ENCODE data around the gene MMP28. TPM values are rescaled to one million over a fixed set of nuclear protein-coding genes. Genes with fewer than 3 reads are reported as not detected.

MMP28 gene
- total and polyA plus RNA-seq, 5 donors, result 4.6 to 9.2 (median 5.7) TPM

DNA sequence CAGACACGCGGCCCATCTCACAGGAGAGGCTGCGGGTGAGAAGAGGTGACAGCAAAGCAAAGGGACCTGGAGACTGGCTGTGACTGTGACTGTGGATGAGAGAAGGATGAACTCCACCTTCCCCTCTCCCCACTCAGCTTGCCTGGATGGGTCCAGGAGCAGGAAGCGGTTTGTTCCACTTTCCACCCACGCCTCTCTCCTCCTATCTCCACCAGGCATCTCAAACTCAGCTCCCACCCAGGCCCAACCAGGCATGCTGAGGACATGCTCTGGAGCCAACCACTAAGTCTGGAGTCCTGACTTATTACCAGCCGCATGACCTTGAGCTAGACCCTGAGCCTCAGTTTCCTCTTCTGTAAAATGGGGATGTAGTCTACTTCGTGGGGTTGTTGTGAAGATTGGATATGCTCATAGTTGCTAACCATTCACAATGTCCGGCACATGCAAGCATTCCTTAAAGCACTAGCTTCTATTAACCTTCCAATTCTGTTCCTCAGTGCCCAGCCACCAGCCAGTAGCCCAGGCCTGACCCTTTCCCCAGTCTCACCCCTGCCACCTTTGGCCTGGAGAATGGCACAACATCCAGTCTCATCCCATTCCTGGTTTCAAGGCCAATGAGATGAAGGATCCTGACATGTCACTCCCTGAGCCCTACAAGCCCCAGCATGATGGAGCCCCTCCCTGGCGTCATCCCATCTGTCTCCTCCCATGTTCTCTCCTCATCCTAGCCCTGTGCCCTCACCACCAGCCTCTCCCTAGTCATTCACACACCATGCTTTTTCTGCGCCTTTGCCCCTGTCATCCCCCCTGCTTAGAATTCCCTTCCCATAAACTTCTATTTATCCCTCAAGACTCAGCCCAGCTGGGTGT is 44.7 kb downstream of the MMP28 start:
- DNase-seq (no peak), ATAC-seq (peak in 1 of 2 donors; percentile 3)
- intact Hi-C loops (cut with DNase I), result no loop called here
- Histone ChIP-seq H3K27me3 (ENCODE audit: control insufficient read depth, insufficient read depth) (no peaks in the 10 kb centered on the region), H3K27ac (ENCODE audit: low read length) (no peak overlapping the region), H3K4me1 (ENCODE audit: control insufficient read depth, insufficient read depth, low read length) (peaks cover 1% of the 10 kb centered on the region), H3K9me3 (ENCODE audit: control insufficient read depth, low read length) (no peaks in the 10 kb centered on the region), H3K4me3 (ENCODE audit: low read length) (no peak overlapping the region)
- 74% methylated on average over 10 of the region's 10 CpGs for WGBS

- Histone ChIP-seq H3K27me3 (ENCODE audit: control insufficient read depth, insufficient read depth) (no peaks in the 10 kb centered on the region), H3K4me3 (ENCODE audit: low read length) (no peak overlapping the region), H3K27ac (ENCODE audit: low read length) (no peak overlapping the region), H3K9me3 (ENCODE audit: control insufficient read depth, low read length) (no peaks in the 10 kb centered on the region), H3K4me1 (ENCODE audit: control insufficient read depth, insufficient read depth, low read length) (peaks cover 1% of the 10 kb centered on the region)
- 5% methylated on average over 35 of the region's 35 CpGs for WGBS
- intact Hi-C loops (cut with DNase I), result loop anchor here (5.0 to 10.0 kb wide), 5 partner anchors 85 to 435 kb away; no protein-coding TSS in a partner anchor
- ATAC-seq, result peak; percentile 2 to 16
- peak in 1 of 3 donors; percentile 69 for DNase-seq
Observed at GRCh38 chr17:35749560-35750412, 45.7 kb downstream of the MMP28 start.

GRCh38 chr17:35748979-35749378 is 46.5 kb downstream of the MMP28 start:
- H3K27me3 ChIP-seq (ENCODE audit: control insufficient read depth, insufficient read depth), result no peaks in the 10 kb centered on the region
- 81% methylated on average over 6 of the region's 6 CpGs for WGBS
- no peak for ATAC-seq
- no peak overlapping the region for H3K4me3 ChIP-seq (ENCODE audit: low read length)
- no peaks in the 10 kb centered on the region for H3K9me3 ChIP-seq (ENCODE audit: control insufficient read depth, low read length)
- no peak overlapping the region for H3K27ac ChIP-seq (ENCODE audit: low read length)
- intact Hi-C loops (cut with DNase I), result loop anchor here (5.0 to 10.0 kb wide), 5 partner anchors 84 to 434 kb away; no protein-coding TSS in a partner anchor
- H3K4me1 ChIP-seq (ENCODE audit: control insufficient read depth, insufficient read depth, low read length), result peaks cover 1% of the 10 kb centered on the region
- peak in 1 of 3 donors; percentile 26 for DNase-seq

DNA sequence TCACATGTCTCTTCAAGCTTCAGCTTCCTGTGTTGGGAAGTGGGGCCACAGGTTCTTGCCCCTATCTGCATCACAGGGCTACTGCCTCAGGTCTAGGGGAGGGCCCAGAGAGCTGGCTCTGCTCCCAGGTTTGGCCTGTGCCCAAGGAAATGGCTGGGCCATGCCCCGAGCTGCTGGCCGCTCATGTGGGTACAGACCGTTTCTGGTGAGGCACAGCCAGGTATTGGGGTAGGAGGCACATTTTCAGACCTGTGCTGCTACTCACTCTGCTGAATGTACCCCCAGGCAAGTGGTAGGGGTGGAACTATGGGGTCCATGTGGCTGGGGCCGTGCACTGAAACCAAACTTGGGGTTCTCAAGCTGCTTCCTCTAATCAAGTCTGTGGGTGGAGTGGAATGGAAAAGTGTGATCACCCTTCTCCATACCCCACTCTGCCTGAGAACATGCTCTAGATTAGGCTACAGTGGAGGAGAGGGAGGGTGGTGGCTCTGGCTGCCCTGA is 47.0 kb downstream of the MMP28 start:
- Histone ChIP-seq H3K4me3 (ENCODE audit: low read length) (no peak overlapping the region), H3K27me3 (ENCODE audit: control insufficient read depth, insufficient read depth) (no peaks in the 10 kb centered on the region), H3K4me1 (ENCODE audit: control insufficient read depth, insufficient read depth, low read length) (peaks cover 1% of the 10 kb centered on the region), H3K9me3 (ENCODE audit: control insufficient read depth, low read length) (no peaks in the 10 kb centered on the region), H3K27ac (ENCODE audit: low read length) (no peak overlapping the region)
- ATAC-seq, result peak in 1 of 2 donors; percentile 9
- 19% methylated on average over 4 of the region's 4 CpGs for WGBS
- DNase-seq, result peak in 2 of 3 donors; percentile 39 to 66
- intact Hi-C loops (cut with DNase I), result loop anchor here (5.0 to 10.0 kb wide), 5 partner anchors 84 to 434 kb away; no protein-coding TSS in a partner anchor

DNA sequence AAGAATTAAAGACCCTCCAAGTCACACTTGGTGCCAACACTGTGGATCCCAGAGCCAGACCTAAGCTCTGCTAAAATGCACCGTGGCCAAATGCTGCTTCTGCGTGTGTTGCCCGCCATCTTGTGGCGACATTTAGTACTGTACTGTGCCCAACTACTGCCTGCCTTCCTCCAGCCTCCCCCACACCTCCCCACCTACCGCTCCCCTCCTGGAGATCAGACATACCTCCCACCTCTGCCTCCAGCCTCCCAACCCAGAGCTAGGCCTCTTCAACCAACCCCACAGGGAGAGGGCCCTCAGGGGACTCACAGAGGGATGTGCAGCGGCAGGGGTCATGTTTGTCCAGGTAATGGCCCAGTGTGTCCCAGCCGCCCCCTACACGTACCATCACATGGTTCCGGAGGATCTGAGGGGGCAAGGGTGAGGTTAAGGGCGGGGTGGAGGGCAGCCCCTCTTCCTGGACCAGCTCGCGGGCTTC is 47.9 kb downstream of the MMP28 start:
- H3K4me1 ChIP-seq (ENCODE audit: control insufficient read depth, insufficient read depth, low read length), result peaks cover 1% of the 10 kb centered on the region
- 26% methylated on average over 12 of the region's 12 CpGs for WGBS
- H3K27ac ChIP-seq (ENCODE audit: low read length), result no peak overlapping the region
- DNase-seq, result peak; percentile 74 to 91 (median 84)
- H3K9me3 ChIP-seq (ENCODE audit: control insufficient read depth, low read length), result no peaks in the 10 kb centered on the region
- intact Hi-C loops (cut with DNase I), result loop anchor here (2.0 to 10.0 kb wide), 6 partner anchors 83 to 433 kb away; no protein-coding TSS in a partner anchor
- H3K4me3 ChIP-seq (ENCODE audit: low read length), result no peak overlapping the region
- no peaks in the 10 kb centered on the region for H3K27me3 ChIP-seq (ENCODE audit: control insufficient read depth, insufficient read depth)
- peak; percentile 69 to 73 for ATAC-seq

GRCh38 chr17:35745749-35746320 is 49.6 kb downstream of the MMP28 start:
- Histone ChIP-seq H3K4me3 (ENCODE audit: low read length) (no peak overlapping the region), H3K9me3 (ENCODE audit: control insufficient read depth, low read length) (no peaks in the 10 kb centered on the region), H3K4me1 (ENCODE audit: control insufficient read depth, insufficient read depth, low read length) (peaks cover 1% of the 10 kb centered on the region), H3K27me3 (ENCODE audit: control insufficient read depth, insufficient read depth) (no peaks in the 10 kb centered on the region), H3K27ac (ENCODE audit: low read length) (no peak overlapping the region)
- DNase-seq (no peak), ATAC-seq (no peak)
- intact Hi-C loops (cut with DNase I), result loop anchor here (2.0 to 10.0 kb wide), 6 partner anchors 81 to 431 kb away; no protein-coding TSS in a partner anchor
- 84% methylated on average over 15 of the region's 15 CpGs for WGBS

DNA sequence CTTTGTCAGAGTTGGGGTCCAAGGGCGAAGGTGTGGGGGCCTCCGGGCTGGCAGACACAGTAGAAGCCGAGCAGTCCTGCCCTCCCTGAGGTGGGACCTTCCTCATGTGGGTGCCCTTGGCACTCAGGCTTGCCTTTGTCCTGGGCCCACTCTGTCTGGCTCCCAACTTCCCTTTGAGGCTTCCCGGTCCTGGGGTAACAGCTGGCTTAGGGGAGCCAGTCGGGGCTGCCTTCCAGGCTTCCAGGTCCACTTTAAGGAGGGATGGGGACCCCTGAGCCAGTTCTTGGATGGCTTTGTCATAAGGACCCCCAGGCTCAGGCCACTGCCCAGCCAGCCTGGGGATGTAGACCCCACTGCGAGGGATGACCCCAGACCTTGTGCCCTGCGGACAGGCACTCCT is 50.2 kb downstream of the MMP28 start:
- H3K4me3 ChIP-seq (ENCODE audit: low read length), result no peak overlapping the region
- H3K27ac ChIP-seq (ENCODE audit: low read length), result no peak overlapping the region
- ATAC-seq (no peak), DNase-seq (no peak)
- 83% methylated on average over 7 of the region's 7 CpGs for WGBS
- H3K9me3 ChIP-seq (ENCODE audit: control insufficient read depth, low read length), result no peaks in the 10 kb centered on the region
- H3K27me3 ChIP-seq (ENCODE audit: control insufficient read depth, insufficient read depth), result no peaks in the 10 kb centered on the region
- intact Hi-C loops (cut with DNase I), result loop anchor here (5.0 to 10.0 kb wide), 5 partner anchors 80 to 430 kb away; no protein-coding TSS in a partner anchor
- peaks cover 1% of the 10 kb centered on the region for H3K4me1 ChIP-seq (ENCODE audit: control insufficient read depth, insufficient read depth, low read length)

DNA sequence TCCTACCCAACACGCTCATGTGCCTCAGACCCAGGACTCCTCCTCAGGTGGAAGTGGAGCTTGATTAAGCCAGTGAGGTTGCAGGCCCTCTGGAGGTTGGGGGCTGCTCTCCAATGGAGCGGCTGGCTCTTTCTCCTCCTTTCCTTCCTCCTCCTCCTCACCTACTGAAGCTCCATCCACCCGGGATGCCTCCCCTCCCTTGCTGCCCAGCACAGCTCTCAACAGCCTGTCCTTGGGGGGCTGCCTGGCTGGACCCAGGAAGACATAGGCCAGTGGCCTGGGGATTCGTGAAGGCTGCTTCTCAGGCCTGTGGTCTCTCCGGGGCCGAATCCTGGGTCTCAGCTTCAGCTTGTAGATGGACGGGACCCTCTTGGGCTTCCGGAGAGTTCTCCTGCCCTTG is 50.6 kb downstream of the MMP28 start:
- WGBS, result 78% methylated on average over 8 of the region's 8 CpGs

DNA sequence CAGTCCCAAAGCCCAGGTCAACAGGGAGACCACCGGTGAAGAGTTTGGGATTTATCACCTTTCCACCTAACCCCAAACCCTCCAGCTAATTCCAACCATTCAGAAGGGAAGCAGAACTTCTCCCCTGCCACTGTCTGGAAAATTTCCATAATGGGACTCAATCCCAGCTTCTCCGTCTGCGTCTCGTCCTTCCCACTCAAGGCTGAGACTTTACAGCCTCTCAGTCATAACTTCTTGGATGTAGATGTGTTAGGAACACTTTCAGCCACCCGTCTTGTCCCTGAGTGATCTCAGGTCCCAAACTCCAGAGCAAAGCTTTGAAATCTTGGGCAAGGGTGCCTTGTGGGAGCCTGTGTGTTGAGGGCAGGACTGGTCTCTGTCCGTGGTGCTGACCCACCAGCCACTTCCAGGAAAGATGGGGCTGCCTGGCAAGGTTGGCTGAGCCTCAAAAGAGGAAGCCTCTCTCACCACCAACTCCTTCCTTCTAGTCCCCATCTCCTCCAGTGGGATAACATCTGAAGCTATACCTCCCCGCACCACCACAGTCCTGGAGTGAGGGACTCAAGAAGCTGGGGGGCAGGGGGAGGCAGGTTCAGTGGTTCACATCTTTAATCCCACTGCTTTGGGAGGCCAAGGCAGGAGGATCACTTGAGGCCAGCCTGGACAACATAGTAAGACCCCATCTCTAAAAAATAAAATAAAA is 51.7 kb downstream of the MMP28 start:
- DNase-seq, result peak in 1 of 3 donors; percentile 74
- H3K27me3 ChIP-seq (ENCODE audit: control insufficient read depth, insufficient read depth), result no peaks in the 10 kb centered on the region
- H3K4me3 ChIP-seq (ENCODE audit: low read length), result no peak overlapping the region
- no peaks in the 10 kb centered on the region for H3K4me1 ChIP-seq (ENCODE audit: control insufficient read depth, insufficient read depth, low read length)
- no peak for ATAC-seq
- no peaks in the 10 kb centered on the region for H3K9me3 ChIP-seq (ENCODE audit: control insufficient read depth, low read length)
- WGBS, result 39% methylated on average over 7 of the region's 7 CpGs
- intact Hi-C loops (cut with DNase I), result loop anchor here in 2 of 4 donors (10.0 kb wide), 2 partner anchors 79 to 429 kb away; no protein-coding TSS in a partner anchor
- H3K27ac ChIP-seq (ENCODE audit: low read length), result no peak overlapping the region

More for the DNA sequence above, 50.6 kb downstream of the MMP28 start:
- Histone ChIP-seq H3K4me3 (ENCODE audit: low read length) (no peak overlapping the region), H3K4me1 (ENCODE audit: control insufficient read depth, insufficient read depth, low read length) (no peaks in the 10 kb centered on the region), H3K9me3 (ENCODE audit: control insufficient read depth, low read length) (no peaks in the 10 kb centered on the region), H3K27ac (ENCODE audit: low read length) (no peak overlapping the region), H3K27me3 (ENCODE audit: control insufficient read depth, insufficient read depth) (no peaks in the 10 kb centered on the region)
- ATAC-seq (no peak), DNase-seq (no peak)
- intact Hi-C loops (cut with DNase I), result loop anchor here (5.0 to 10.0 kb wide), 5 partner anchors 80 to 430 kb away; no protein-coding TSS in a partner anchor

All from right cardiac atrium (tissue), 5 donors.